ENCODE results near the gene NLRP6.

NLRP6 gene

DNA sequence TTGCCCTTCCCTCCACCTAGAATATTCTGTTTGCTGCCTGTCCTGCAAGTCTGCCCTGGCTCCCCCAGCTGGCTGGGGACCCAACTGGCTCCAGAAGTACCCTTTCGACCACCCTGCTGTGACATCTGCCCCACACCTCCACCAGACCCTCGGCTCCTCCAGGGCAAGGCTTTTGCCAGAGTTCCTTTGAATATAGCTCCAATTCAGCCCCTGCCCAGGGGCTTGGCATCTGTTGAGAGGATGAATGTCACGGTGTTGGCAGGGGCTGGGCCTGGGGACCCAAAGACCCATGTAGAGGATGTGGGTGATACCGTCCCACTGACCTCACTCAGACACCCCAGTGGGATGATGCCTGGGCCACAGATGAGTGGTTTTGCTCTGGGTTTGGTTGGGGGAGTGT, 4.0 kb downstream of the NLRP6 start:
- peak; percentile 46 for DNase-seq (ENCODE audit: low spot score)

DNA sequence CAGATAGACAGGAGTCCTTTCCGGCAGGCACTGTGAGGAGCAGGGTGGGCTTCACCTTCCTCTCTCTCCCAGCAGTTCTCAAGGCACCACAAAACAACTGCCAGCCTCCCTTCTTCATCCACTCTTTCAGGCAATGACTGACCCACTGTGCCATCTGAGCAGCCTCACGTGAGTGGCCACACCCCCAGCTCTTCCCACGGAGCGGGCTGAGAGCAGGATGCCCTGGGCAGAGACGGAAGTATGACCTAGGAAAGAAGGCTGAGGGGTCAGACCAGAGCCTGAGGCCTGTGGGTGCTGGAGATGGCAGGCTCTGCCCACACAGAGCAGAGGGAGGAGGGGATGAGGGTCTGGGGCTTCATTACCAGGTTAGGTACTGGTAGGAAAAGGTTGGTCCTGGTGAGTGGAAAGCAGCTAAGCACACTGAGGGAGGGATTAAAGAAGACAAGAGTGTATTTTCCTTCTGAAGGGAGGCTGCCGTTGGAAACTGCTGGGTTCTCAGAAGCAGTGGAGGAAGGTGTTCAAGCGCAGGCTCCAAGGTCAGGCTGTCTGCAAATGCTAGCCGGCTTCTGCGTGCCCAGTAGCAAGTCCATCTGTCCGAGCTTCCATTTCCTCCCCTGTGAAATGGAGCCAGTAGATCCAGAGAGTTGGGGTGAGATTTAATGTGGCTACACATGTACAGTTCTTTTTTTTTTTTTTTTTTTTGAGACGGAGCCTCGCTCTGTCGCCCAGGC, 4.6 kb downstream of the NLRP6 start:
- peak; percentile 6 for DNase-seq (ENCODE audit: low spot score)

DNA sequence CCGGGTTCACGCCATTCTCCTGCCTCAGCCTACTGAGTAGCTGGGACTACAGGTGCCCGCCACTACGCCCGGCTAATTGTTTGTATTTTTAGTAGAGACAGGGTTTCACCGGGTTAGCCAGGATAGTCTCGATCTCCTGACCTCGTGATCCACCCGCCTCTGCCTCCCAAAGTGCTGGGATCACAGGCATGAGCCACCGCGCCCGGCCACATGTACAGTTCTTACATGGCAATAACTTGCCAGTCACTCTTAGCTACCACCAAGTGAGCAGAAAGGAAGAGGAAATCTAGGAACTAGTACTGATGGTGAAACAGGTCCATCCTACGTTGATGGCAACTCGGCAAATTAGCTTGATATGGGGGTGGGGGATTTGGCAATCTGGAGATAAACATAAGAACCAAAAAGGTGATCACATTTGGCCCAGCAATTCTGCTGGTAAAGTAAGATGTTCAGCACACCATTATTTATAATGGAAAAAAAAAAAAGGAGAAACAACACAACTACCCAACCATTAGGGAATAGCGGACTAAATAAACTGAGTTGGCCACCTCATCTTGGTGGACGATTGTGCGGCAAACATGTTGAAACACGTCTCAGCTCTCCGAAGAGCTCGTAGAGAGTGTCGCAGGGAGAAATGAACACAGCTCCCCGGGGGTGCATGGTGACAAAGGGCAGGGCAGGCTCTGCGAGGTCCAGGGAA, 5.3 kb downstream of the NLRP6 start:
- DNase-seq (ENCODE audit: low spot score) = peak; percentile 12

DNA sequence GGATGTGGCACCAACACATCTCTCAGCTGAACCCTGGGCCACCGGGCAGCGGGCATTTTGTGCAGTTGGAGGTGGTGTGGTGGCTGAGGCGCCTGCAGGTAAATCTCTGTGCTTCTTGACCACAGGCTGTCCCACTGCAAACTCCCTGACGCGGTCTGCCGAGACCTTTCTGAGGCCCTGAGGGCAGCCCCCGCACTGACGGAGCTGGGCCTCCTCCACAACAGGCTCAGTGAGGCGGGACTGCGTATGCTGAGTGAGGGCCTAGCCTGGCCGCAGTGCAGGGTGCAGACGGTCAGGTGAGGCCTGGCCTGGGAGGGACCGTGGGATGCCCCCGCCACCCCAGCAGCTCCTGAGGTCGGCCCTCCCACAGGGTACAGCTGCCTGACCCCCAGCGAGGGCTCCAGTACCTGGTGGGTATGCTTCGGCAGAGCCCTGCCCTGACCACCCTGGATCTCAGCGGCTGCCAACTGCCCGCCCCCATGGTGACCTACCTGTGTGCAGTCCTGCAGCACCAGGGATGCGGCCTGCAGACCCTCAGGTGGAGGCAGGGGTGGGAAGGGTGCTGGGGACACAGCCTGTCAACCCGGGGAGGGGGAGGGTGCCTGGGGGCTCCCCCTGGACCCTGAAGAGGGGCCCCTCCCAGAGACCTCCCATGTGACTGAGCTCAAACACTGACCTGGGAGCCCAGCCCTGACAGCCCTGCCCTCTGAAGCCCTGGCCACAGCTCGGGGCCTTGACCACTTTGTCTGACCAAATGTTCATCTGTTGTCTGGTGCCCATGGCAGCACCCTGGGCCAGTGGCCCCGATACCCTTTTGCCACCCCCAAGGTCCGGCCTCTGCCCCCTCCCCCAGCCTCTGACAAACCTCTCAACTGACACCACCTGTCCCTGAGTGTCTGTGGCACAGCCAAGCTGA, 6.2 kb downstream of the NLRP6 start:
- peak; percentile 62 for DNase-seq (ENCODE audit: low spot score)

DNA sequence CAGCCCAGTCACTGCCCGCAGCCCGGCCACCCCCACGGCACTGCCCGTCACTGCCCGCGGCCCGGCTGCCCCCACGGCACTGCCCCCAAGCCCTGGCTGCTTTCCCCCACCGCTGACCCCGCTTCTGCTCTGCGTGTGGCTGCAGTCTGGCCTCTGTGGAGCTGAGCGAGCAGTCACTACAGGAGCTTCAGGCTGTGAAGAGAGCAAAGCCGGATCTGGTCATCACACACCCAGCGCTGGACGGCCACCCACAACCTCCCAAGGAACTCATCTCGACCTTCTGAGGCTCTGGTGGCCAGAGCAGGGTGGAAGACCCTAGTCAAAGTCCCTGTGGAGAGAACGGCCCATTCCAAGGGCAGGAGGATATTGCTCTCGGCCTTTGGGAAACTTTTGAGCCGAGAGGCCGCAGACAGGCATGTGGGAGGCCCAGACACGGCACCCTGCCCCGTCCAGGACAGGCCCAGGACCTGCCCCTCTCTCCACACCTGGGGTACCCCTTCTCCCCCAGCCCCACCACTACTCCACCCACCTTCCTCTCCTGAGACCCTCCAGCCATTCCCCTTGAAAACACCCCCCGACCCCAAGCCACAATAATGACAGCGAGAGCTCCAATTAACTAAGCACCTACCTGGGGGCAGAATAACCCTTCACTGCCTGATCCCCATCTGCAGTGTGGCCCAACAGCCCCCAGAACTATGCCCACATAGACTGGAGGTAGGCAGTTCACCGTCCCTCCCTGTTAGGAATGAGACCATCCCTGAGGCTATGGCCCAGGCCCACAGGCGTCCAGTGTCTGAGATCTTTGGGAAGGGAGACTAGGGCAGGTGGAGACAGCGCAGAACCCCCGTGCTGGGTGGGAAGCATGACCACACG, 7.0 kb downstream of the NLRP6 start:
- peak; percentile 58 for DNase-seq (ENCODE audit: low spot score)

DNA sequence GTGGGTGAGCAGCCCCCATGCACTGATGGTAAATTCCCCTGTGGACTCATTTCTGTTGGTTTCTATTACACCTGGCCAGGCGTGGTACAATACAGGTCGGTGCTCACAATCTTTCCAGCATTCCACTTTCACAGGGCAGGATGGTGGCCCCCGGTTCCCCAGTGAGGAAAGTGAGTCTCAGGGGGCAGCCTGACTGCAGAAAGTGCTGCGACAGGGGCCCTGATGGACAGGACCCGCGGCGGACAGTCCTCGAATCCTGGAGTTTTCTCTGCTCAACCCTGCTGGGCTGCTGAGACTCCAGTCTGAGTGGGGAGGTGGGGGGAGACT, 7.7 kb downstream of the NLRP6 start:
- no peak for DNase-seq (ENCODE audit: low spot score)

DNA sequence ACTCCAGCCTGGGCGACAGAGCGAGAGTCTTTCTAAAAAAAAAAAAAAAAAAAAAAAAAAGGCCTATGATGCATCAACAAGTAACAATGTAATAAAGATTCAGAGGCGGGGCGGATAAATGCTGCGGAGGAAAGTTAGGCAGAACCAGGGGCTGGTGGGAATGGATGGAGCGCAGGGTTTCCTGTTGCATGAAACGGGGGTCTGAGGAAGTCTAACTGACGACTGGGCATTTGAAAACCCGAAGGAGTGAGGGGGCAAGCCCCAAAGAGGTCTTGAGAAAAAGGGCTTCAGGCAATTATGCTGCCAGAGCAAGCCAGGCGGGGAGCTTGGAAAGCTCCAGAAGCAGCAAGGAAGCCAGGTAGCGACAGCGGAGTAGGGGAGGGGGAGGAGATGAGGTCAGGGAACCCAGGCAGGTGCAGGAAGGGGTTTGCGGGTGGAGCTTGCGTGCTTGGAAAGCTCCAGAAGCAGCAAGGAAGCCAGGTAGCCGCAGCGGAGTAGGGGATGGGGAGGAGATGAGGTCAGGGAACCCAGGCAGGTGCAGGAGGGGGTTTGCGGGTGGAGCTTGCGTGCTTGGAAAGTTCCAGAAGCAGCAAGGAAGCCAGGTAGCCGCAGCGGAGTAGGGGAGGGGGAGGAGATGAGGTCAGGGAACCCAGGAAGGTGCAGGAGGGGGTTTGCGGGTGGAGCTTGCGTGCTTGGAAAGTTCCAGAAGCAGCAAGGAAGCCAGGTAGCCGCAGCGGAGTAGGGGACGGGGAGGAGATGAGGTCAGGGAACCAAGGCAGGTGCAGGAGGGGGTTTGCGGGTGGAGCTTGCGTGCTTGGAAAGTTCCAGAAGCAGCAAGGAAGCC, 9.0 kb downstream of the NLRP6 start:
- DNase-seq (ENCODE audit: low spot score) = peak; percentile 33

DNA sequence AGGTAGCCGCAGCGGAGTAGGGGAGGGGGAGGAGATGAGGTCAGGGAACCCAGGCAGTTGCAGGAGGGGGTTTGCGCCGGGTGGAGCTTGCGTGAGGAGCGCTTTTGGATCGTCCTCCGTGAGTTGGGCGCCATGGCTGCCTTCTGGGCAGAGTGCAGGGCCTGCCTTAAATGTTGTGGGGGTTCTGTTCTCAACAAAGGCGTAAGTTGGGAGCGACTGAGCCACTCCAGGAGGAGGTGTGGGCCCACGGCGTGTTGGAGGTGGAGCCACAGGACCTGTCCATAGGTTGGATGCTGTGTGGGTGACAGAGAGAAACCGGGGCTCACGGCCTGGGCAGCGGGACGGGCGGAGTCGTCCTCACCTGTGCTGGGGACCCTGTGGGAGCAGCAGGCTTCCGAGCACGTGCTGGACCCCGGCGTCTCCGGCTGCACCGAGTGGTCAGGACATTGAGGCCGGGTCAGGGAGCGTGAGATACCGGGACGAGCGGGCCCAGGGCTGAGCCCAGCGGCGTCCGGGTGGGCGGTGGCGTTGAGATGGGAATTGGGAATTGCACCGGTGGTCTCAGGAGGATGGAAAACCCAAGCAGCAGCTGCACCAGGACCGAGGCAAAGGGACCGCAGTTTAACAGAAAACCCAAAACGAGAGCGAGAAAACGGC, 9.7 kb downstream of the NLRP6 start:
- peak; percentile 9 for DNase-seq (ENCODE audit: low spot score)

DNA sequence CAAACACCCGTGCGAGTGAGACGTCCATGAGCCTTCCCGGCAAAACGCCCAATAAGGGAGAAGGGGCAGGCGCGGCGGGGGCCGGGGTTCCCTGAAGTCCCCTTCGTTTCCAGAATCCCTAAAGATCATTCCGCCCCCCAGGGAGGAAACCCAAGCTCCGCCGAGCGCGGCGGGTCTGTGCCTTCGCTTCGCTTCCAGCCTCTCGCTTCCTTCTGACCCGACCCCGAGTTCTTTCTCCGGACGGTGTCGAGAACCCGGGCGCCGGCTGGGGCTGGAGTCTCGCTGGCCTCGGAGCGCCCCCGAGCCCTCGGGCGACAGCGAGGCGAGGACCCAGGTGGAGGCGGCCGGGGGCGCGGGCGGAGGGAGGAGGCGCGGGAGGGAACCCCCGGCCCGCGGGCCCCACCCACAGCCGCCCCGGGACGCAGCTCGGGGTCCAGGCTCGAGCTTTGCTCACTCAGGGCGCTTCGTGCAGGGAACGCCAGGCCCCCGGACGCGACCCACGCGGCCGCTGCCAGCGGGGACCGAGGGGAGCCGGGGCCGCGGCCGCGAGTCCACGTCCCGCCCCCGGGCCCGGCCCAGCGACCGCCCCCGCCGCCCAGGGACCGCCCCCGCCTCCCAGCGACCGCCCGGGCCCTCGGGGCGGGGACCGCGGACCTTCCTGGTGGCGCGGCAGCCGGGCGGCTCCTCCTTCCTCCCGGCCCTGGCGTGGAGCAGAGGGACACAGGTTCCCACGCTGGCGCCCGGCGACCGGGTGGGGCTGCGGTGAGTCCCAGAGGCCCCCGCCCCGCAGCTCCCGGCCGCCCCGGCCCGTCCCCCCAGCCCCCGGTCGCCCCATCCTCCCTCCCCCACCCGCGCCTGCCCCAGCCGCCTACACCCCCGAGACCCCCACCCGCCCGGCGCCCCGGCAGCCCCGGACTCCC, 10.5 kb downstream of the NLRP6 start, which contains the start of gene PGGHG:
TSS of gene PGGHG (plus strand) at position 649 of the 920 bp plus-strand sequence. CDS start 691 bp downstream, outside the sequence.
- DNase-seq (ENCODE audit: low spot score) = peak; percentile 76

DNA sequence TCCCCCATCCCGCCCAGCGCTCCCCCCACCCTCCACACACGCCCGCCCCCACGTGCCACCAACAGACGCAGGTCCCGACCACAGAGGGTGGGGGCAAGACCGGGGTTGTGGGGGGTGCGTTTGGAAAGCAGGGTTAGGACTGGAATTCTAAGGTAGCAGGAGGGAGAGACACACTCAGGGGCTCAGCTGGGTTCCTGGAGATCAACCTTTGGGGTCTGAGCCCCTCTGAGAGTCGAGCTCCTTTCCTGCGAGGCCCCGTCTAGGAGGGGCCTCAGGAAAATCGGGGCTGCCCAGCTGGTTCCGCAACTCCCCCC, 11.1 kb downstream of the NLRP6 start:
- no peak for DNase-seq (ENCODE audit: low spot score)

DNA sequence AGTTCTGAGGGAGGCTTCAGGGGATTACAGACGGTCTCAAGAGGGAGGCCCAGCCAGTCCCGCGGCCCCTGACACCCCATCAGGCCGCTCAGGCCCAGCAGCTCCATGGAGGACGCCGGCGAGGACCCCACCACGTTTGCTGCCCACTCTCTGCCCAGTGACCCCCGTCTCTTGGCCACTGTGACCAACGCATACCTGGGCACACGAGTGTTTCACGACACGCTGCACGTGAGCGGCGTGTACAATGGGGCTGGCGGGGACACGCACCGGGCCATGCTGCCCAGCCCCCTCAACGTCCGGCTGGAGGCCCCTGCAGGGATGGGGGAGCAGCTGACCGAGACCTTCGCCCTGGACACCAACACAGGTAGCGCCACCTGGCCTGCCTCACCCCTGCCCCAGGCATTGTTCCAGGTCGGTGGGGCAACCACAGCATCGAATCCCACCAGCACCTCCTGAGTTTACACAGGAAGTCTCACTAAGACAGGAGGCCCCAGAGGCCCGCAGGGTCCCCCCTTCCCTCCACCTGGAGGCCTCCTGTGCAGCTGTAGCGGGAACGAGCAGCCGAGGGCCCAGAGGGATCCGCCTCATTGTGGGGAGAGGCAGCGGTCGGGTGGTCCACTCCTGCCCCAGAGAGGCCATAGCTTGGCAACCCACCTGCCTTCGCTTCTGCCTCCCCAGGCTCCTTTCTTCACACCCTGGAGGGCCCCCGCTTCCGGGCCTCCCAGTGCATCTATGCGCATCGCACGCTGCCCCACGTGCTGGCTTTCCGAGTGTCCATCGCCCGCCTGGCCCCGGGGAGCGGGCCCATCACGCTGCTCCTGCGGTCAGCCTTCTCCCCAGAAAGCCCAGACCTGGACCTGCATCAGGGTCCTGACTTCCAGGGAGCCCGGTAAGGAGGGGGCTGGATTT, 11.8 kb downstream of the NLRP6 start:
- DNase-seq (ENCODE audit: low spot score) = peak; percentile 67

DNA sequence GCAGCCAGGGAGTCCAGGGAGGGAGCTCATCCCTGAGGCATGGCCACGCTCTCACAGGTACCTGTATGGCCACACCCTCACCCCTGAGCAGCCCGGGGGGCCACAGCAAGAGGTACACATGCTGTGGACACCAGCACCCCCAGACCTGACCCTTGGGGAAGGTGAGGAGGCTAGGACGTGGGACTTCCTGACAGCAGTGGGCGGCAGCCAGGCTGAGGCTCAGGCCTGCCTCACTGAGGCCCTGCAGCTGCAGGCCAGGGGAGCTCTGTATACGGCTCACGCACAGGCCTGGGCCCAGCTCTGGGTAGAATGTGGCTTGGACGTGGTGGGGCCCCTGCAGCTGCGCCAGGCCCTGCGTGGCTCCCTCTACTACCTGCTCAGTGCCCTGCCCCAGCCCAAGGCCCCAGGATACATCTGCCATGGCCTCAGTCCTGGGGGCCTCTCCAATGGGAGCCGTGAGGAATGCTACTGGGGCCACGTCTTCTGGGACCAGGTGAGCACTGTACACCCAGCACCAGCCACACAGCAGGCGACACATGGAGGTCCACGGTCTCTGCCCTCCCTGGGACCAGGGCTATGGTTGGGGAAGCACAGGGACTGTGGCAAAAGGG, 12.5 kb downstream of the NLRP6 start:
- peak; percentile 61 for DNase-seq (ENCODE audit: low spot score)

DNA sequence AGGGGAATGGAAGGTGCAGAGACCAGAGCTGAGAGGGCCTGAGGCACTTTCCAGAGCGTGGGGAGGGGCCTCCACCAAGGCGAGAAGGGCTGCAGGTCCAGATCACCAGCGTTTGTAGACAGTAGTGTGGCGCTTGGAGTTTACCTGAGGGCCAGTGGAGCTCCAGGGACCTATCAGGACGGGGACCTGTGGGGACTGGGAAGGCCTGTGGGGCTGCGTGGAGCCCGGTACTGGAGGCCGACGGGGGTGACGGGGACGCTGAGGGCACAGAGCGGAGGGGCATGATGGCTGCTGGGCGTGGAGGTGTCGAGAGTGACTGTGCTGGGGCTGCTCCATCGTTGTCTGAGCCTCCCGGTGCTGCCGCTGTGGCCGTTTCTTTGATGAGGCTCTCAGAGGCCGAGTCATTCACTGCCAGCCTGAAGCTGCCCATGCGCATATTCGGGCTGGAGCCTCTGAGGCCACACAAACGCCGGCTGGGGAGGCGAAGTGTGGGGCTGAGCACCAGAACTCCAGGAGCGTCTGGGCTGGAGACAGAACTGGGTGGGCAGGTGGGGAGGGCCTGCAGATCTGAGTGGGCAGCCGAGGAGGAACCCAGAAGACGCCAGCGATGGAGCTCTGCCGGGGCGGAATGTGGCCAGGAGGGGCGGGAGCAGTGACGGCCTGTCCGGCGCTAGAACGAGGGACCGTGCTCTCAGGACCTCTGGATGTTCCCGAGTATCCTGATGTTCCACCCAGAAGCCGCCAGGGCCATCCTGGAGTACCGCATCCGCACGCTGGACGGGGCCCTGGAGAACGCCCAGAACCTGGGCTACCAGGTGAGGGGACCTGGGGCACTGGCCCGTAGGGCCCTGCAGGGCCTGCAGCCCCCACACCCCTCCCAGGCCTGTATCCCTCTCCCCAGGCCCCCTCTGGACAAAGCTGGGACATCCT, 13.3 kb downstream of the NLRP6 start:
- DNase-seq (ENCODE audit: low spot score) = peak; percentile 50

DNA sequence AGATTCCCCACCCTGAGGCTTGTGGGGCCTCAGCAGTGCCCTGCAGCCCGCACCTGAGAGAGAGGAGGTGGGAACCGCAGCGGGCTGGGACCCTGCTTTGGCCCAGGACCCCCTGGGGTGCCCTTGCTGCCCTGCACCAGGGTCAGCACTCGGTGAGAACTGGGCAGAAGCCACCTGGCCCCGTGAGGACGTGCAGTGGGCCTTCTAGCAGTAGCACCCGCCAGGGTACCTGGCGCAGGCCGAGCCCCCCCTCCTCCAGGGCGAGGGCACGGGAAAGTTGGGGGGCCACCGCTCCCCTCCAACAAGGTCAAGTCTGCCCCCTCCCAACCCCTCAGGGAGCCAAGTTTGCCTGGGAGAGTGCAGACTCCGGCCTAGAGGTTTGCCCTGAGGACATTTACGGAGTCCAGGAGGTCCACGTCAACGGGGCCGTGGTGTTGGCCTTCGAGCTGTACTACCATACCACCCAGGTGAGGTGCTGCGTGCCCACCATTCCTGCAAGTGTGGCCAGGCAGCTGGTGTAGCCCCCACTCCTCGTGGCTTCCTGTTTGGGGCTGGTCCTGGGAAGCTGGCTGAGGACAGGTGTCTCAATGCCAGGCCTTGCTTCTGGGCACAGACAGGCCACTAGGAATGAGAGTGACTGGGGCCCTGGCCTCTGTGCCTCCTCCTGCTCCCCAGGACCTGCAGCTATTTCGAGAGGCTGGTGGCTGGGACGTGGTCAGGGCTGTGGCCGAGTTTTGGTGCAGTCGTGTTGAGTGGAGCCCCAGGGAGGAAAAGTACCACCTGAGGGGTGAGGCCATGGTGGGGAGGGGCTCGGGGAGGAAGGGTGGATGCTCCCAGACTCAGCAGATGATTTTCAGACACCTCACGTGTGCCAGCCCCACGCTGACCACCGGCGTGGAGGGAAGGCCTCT, 14.3 kb downstream of the NLRP6 start:
- no peak for DNase-seq (ENCODE audit: low spot score)

DNA sequence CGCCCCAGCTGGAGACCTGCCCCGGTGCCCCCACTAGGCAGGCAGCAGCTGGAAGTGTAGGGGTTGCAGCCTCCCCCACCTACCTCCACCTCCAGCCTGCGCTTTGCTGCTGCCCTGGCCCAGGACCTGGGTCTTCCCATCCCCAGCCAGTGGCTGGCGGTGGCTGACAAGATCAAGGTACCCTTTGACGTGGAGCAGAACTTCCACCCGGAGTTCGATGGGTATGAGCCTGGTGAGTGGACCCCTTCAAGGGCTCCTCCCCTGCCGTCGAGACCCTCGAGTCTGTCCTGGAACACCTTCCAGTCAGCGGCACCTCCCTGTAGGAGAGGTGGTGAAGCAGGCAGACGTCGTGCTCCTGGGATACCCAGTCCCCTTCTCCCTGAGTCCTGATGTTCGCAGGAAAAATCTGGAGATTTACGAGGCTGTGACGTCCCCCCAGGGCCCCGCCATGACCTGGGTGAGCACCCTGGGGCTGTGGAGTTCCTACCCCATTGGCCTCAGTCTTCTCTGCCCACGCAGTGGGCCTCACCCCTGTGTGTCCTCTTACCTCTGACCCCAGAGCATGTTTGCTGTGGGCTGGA, 15.2 kb downstream of the NLRP6 start:
- peak; percentile 61 for DNase-seq (ENCODE audit: low spot score)

Measured in left forelimb (tissue), 1 donor.